Lung (tissue), 12 donors: ENCODE results near the gene ARHGAP22. TPM values are rescaled to one million over a fixed set of nuclear protein-coding genes. Genes with fewer than 3 reads are reported as not detected.

Experiments used
- ATAC-seq: fragments of 200-7000 bp; cut with Tn5 transposase; one replicate; pipeline ENCODE4 v1.9.1; 2020; ENCODE audit warnings: moderate number of reproducible peaks; ENCODE audit not compliant: insufficient read depth, low FRiP score
- DNase-seq, 3 donors: peaks; one replicate each; pipeline ENCODE4 v3.0.0-alpha.2; 2013 to 2017
- H3K27ac ChIP-seq, 2 donors: one replicate each; pipeline ENCODE4 v1.5.1; 2013; ENCODE audit warnings: mild to moderate bottlenecking in 2 of 2, moderate library complexity in 2 of 2, control low read depth in 1 of 2, inconsistent platforms in 1 of 2, low read depth in 1 of 2, low read length in 1 of 2
- H3K27me3 ChIP-seq, 3 donors: one replicate each; pipeline ENCODE4 v1.5.1; 2013; ENCODE audit warnings: low read length in 2 of 3; ENCODE audit not compliant: control insufficient read depth in 3 of 3, insufficient read depth in 3 of 3
- H3K36me3 ChIP-seq, 4 donors: one replicate each; pipeline ENCODE4 v1.5.1; 2013; ENCODE audit warnings: low read length in 4 of 4, mild to moderate bottlenecking in 1 of 4, moderate library complexity in 1 of 4; ENCODE audit not compliant: control insufficient read depth in 4 of 4, insufficient read depth in 4 of 4
- H3K4me1 ChIP-seq, 5 donors: one replicate each; pipeline ENCODE4 v1.5.1; 2013; ENCODE audit warnings: low read length in 5 of 5, mild to moderate bottlenecking in 2 of 5, moderate library complexity in 1 of 5; ENCODE audit not compliant: control insufficient read depth in 5 of 5, insufficient read depth in 5 of 5
- H3K4me3 ChIP-seq: one replicate; pipeline ENCODE4 v1.5.1; 2013; ENCODE audit warnings: mild to moderate bottlenecking, control low read depth, moderate library complexity
- H3K9ac ChIP-seq, 2 donors: one replicate each; pipeline ENCODE4 v1.5.1; 2013; ENCODE audit warnings: low read length in 2 of 2, control low read depth in 1 of 2; ENCODE audit not compliant: insufficient read depth in 1 of 2
- H3K9me3 ChIP-seq, 4 donors: one replicate each; pipeline ENCODE4 v1.5.1; 2013; ENCODE audit warnings: low read length in 3 of 4, mild to moderate bottlenecking in 1 of 4, moderate library complexity in 1 of 4; ENCODE audit not compliant: control insufficient read depth in 4 of 4, insufficient read depth in 3 of 4
- WGBS, 2 donors: extraction: QIAGEN DNeasy Blood & Tissue Kit; methylation state at CpG; one replicate each; pipeline ENCODE4 v1.1.7; 2013; 5-methylcytosine and 5-hydroxymethylcytosine counted together
- polyA plus RNA-seq, 2 donors: library from polyadenylated mRNA; stranded (reverse); fragments of 200-250 nt; gene quantifications; one replicate each; pipeline ENCODE4 v1.2.1, GENCODE V29; 2013
- total RNA-seq, 2 donors: library from RNA; depleted of rRNA in 1 of 2; stranded (reverse); fragments of >200 nt in 1 of 2; gene quantifications; one replicate each; pipeline ENCODE4 v1.2.1, GENCODE V29; 2014 to 2021
- TF ChIP-seq, protein P1 (sequence below): IDR thresholded peaks from 2 replicates; pipeline ENCODE4 v1.5.1; 2012; ENCODE audit warnings: mild to moderate bottlenecking; ENCODE audit errors: control extremely low read depth, extremely low read depth
- donor health status: control.
- donor health status: control.
- donor health status: Bipolar disorder and iron deficiency.
- donor health status: healthy.
- donor health status: DM: yes; HTN: yes; CAD: no.

ARHGAP22 gene
- total and polyA plus RNA-seq, 4 donors, result 3.2 to 6.9 (median 4.1) TPM

DNA sequence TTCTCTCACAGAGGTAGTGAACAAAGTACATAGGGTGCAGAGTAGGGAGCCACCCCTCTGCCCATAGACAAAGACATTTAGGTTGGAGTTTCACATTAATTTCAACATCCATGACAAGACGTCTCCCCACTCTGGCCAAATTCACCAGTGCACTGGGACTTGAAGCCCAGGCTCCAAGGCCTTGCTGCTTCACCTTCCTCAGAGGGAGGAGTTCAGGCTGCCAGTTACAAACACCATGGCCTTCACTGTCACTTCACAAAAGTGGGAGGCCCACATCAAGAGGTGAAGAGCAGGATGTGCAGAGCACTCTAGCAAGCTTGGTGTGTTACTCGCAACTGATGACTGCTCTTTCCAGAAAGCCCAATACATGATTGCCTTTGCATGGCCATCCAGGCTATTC lies 15.8 kb upstream of the ARHGAP22 start:
- TF ChIP-seq, protein P1, sequence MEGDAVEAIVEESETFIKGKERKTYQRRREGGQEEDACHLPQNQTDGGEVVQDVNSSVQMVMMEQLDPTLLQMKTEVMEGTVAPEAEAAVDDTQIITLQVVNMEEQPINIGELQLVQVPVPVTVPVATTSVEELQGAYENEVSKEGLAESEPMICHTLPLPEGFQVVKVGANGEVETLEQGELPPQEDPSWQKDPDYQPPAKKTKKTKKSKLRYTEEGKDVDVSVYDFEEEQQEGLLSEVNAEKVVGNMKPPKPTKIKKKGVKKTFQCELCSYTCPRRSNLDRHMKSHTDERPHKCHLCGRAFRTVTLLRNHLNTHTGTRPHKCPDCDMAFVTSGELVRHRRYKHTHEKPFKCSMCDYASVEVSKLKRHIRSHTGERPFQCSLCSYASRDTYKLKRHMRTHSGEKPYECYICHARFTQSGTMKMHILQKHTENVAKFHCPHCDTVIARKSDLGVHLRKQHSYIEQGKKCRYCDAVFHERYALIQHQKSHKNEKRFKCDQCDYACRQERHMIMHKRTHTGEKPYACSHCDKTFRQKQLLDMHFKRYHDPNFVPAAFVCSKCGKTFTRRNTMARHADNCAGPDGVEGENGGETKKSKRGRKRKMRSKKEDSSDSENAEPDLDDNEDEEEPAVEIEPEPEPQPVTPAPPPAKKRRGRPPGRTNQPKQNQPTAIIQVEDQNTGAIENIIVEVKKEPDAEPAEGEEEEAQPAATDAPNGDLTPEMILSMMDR, result no peak
- WGBS, 2 donors, result 90 to 97% methylated on average over 2 of the region's 2 CpGs
- H3K4me1 ChIP-seq, result peaks cover 0 to 3% (median 0%) of the 10 kb centered on the region in 5 donors

DNA sequence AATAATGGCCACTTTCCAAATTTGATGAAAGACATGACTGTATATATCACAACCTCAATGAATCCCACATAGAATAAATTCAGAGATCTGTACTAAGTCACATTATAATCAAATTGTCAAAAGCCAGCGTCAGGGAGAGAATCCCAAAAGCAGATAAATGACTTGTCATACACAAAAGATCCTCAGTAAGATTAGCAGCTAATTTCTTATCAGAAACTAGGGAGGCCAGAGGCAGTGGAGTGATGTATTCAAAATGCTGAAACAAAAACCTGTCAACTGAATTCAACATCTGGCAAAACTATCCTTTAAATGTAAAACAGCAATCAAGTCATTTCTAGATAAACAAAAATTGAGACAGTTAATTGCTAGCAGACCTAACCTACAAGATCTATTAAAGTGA lies 11.6 kb upstream of the ARHGAP22 start:
- no peak overlapping the region for H3K9ac ChIP-seq
- no peak for ATAC-seq
- WGBS, 2 donors, result 61 to 71% methylated on average over 1 of the region's 1 CpG
- H3K9me3 ChIP-seq, result no peaks in the 10 kb centered on the region
- H3K27ac ChIP-seq, result no peak overlapping the region
- H3K4me3 ChIP-seq, result no peak overlapping the region
- peaks cover 0 to 6% (median 0%) of the 10 kb centered on the region in 3 donors for H3K27me3 ChIP-seq
- TF ChIP-seq, protein P1, result no peak
- no peak for DNase-seq
- no peaks in the 10 kb centered on the region for H3K4me1 ChIP-seq
- no peaks in the 10 kb centered on the region for H3K36me3 ChIP-seq

More for the DNA sequence above, 15.8 kb upstream of the ARHGAP22 start:
- Histone ChIP-seq H3K9ac (no peak overlapping the region), H3K27ac (no peak overlapping the region), H3K9me3 (no peaks in the 10 kb centered on the region), H3K27me3 (no peaks in the 10 kb centered on the region), H3K4me3 (no peak overlapping the region), H3K36me3 (no peaks in the 10 kb centered on the region)
- DNase-seq (no peak), ATAC-seq (no peak)

DNA sequence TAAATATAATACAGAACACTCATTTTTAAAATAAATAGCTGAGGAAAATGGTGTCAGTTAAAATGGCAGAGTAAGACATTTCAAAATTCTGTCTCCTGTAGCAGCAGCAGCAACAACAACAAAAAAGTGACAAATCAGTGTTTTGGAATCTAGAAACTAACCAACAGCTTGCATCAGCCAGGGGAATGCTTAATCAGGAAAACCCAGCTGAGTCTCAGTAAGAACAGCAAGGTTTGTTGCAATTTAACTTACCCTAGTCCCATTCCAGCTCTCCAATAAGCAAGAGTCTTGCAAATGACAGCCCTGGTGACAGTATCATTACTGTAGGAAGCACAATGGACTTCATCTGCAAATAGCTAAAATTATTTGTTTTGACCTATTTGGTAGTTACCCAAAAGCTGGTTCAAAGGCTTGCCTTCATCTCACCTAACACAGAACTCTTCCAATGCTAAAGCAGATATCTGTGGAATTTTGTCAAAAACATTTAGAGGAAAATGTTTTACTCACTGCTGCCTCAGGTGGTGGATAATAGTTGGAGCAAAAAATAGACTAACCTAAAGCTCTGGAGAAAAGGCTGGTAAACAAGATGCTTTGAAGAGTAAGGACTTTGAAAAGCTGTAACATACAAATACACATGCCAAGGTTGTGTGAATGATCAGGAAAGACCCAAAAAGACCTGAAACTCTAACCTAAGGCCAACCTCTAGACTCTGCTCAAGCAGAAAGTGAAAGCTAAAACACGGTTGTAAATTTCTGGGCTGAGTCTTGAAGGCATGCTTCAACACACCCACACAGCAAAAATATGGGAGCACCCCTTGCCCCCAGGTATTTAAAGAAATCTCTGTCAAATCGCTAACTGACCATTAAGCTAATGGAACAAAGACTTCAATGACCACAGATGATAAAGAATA lies 9.9 kb upstream of the ARHGAP22 start:
- no peak overlapping the region for H3K4me3 ChIP-seq
- no peak overlapping the region for H3K9ac ChIP-seq
- H3K27ac ChIP-seq, result no peak overlapping the region
- no peaks in the 10 kb centered on the region for H3K9me3 ChIP-seq
- no peaks in the 10 kb centered on the region for H3K4me1 ChIP-seq
- TF ChIP-seq, protein P1, result no peak
- ATAC-seq (no peak), DNase-seq (no peak)
- peaks cover 0 to 6% (median 3%) of the 10 kb centered on the region in 3 donors for H3K27me3 ChIP-seq
- 60 to 79% methylated on average over 2 of the region's 2 CpGs for WGBS, 2 donors
- no peaks in the 10 kb centered on the region for H3K36me3 ChIP-seq
